Activated CD8-positive, alpha-beta T cell treated with anti-CD3 and anti-CD28 coated beads for 36 hours (primary cell): ENCODE measurements around the gene ZNF507. TPM values are rescaled to one million over a fixed set of nuclear protein-coding genes. Genes with fewer than 3 reads are reported as not detected.

Experiments
- ATAC-seq: fragments of 200-7000 bp; cut with Tn5 transposase; one replicate; pipeline ENCODE4 v1.10.0; 2021; ENCODE audit warnings: mild to moderate bottlenecking, moderate library complexity
- CTCF ChIA-PET: fragments of 350-600 bp; sonication (Branson Sonifier 250); formaldehyde crosslinking; loops from one replicate; lab custom pipeline; 2021; ENCODE audit warnings: antibody characterized with exemption; lab: Charles Lee
- POLR2A ChIA-PET: fragments of 350-600 bp; sonication (Branson Sonifier 250); formaldehyde crosslinking; loops from one replicate; lab custom pipeline; 2021; ENCODE audit warnings: antibody characterized with exemption; lab: Charles Lee
- DNase-seq: peaks from one replicate; pipeline ENCODE4 v3.0.0-alpha.2; 2020
- H3K27ac Mint-ChIP-seq: one replicate; pipeline ENCODE4 v1.8.0; 2021; ENCODE audit warnings: mild to moderate bottlenecking, mixed read lengths
- H3K27me3 Mint-ChIP-seq: one replicate; pipeline ENCODE4 v1.8.0; 2021; ENCODE audit warnings: mixed read lengths
- H3K36me3 Mint-ChIP-seq: one replicate; pipeline ENCODE4 v1.8.0; 2021; ENCODE audit warnings: low read depth, mixed read lengths
- H3K4me1 Mint-ChIP-seq: one replicate; pipeline ENCODE4 v1.8.0; 2021; ENCODE audit warnings: low read depth, mixed read lengths
- H3K4me3 Mint-ChIP-seq: one replicate; pipeline ENCODE4 v1.8.0; 2021; ENCODE audit warnings: mild to moderate bottlenecking, moderate library complexity, mixed read lengths
- H3K9me3 Mint-ChIP-seq: one replicate; pipeline ENCODE4 v1.8.0; 2021; ENCODE audit warnings: mixed read lengths
- CTCF ChIP-seq: fragments of 200-600 bp; IDR thresholded peaks from one replicate; pipeline ENCODE4 v1.8.0; 2022; ENCODE audit warnings: antibody characterized with exemption, mild to moderate bottlenecking
- intact Hi-C: fragments of 100-400 bp; cut with micrococcal nuclease; formaldehyde crosslinking; loops from one replicate; pipeline ENCODE4 v1.10.0; 2022
- total RNA-seq, 2 experiments: library from RNA; stranded (reverse); gene quantifications; one replicate each; pipeline ENCODE4 v1.2.3, GENCODE V29; 2021

ZNF507 gene
- total RNA-seq, 2 experiments from 2014 or later = 24.2 to 25.6 TPM

- Mint-ChIP-seq H3K4me1 (peaks cover 51% of the 10 kb centered on the region), H3K4me3 (peak overlapping the region; percentile 98), H3K36me3 (peaks cover 42% of the 10 kb centered on the region), H3K9me3 (peaks cover 3% of the 10 kb centered on the region), H3K27me3 (peaks cover 3% of the 10 kb centered on the region), H3K27ac (peak overlapping the region; percentile 49)
- CTCF ChIA-PET = interaction anchor here (1.0 kb wide), 1 partner anchor 31 kb away, joined by 3 read pairs; no protein-coding TSS in a partner anchor
- DNase-seq (no peak), ATAC-seq (no peak)
- intact Hi-C loops = loop anchor here (10.0 kb wide), 1 partner anchor 227 kb away; no protein-coding TSS in a partner anchor
- TF ChIP-seq CTCF = no peak
- POLR2A ChIA-PET = interaction anchor here (0.7 to 3.3 kb wide), 3 partner anchors 48 to 1108 kb away, joined by 3 to 21 read pairs (median 4); partner anchors contain the start of gene DPY19L3
Measured at GRCh38 chr19:32347573-32347972, 2.2 kb downstream of the ZNF507 start.

DNA sequence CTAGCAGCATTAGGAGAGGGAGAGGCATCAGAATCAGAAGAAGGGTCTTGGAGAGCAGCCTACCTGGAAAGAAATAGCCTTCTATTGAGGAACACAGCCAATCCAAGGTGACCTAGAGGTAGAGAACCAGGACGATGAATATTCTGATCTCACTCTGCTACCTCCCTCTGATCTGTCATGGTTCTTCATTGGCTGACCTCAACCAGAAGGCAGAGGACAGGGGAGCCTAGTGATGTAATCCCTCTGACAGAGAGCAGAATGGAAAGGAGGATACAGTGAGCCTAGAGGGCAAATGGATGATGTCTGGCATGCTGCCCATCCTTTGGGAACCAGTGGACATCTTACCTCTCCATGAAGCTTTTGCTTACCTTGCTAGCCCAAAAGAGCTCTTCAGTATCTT, 3.6 kb downstream of the ZNF507 start:
- H3K36me3 Mint-ChIP-seq = peaks cover 56% of the 10 kb centered on the region

GRCh38 chr19:32349724-32350470, 4.5 kb downstream of the ZNF507 start:
- Mint-ChIP-seq H3K4me3 (no peak overlapping the region), H3K4me1 (peaks cover 65% of the 10 kb centered on the region), H3K27me3 (no peaks in the 10 kb centered on the region), H3K9me3 (no peaks in the 10 kb centered on the region), H3K27ac (peak overlapping the region; percentile 4), H3K36me3 (peaks cover 65% of the 10 kb centered on the region)
- no peak for TF ChIP-seq CTCF
- DNase-seq (no peak), ATAC-seq (peak; percentile 38)
- CTCF ChIA-PET = interaction anchor here (0.9 to 2.5 kb wide), 3 partner anchors 10 to 126 kb away, joined by 3 to 7 read pairs (median 4); no protein-coding TSS in a partner anchor
- intact Hi-C loops = loop anchor here (10.0 kb wide), 1 partner anchor 225 kb away; no protein-coding TSS in a partner anchor
- POLR2A ChIA-PET = interaction anchor here (0.5 kb wide), 1 partner anchor 690 kb away, joined by 3 read pairs; no protein-coding TSS in a partner anchor

More for the DNA sequence above, 3.6 kb downstream of the ZNF507 start:
- no peak for DNase-seq
- CTCF ChIA-PET = no interaction called here
- POLR2A ChIA-PET = no interaction called here
- ATAC-seq = no peak
- Mint-ChIP-seq H3K27ac (peak overlapping the region; percentile 8), H3K4me3 (no peak overlapping the region), H3K9me3 (peaks cover 3% of the 10 kb centered on the region), H3K27me3 (no peaks in the 10 kb centered on the region), H3K4me1 (peaks cover 60% of the 10 kb centered on the region)
- intact Hi-C loops = loop anchor here (10.0 kb wide), 1 partner anchor 226 kb away; no protein-coding TSS in a partner anchor
- TF ChIP-seq CTCF = no peak

DNA sequence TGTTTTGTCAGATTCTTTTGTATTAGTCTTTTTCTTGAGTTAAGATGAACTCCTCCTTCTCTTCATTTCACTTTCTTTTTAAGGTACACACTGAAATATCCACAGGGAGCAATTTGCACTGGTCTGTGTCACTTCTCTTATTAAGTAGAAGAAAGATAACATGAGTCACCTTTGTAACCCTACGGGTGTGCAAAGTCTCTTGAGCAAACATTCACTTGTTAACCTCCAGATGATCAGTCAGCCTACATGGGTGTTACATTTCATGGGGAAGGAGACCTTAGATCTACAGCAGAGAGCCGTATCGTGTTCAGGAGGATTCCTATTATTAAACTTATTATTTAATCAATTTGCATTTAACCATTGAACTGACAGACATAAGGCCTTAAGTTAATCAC, 5.1 kb downstream of the ZNF507 start:
- POLR2A ChIA-PET = no interaction called here
- H3K4me3 Mint-ChIP-seq = no peak overlapping the region
- no peaks in the 10 kb centered on the region for H3K9me3 Mint-ChIP-seq
- no peak overlapping the region for H3K27ac Mint-ChIP-seq
- H3K4me1 Mint-ChIP-seq = peaks cover 71% of the 10 kb centered on the region
- no peak for TF ChIP-seq CTCF
- intact Hi-C loops = no loop called here
- H3K27me3 Mint-ChIP-seq = no peaks in the 10 kb centered on the region
- CTCF ChIA-PET = interaction anchor here (0.9 to 2.5 kb wide), 3 partner anchors 10 to 126 kb away, joined by 3 to 7 read pairs (median 4); no protein-coding TSS in a partner anchor
- ATAC-seq (no peak), DNase-seq (no peak)
- peaks cover 71% of the 10 kb centered on the region for H3K36me3 Mint-ChIP-seq

DNA sequence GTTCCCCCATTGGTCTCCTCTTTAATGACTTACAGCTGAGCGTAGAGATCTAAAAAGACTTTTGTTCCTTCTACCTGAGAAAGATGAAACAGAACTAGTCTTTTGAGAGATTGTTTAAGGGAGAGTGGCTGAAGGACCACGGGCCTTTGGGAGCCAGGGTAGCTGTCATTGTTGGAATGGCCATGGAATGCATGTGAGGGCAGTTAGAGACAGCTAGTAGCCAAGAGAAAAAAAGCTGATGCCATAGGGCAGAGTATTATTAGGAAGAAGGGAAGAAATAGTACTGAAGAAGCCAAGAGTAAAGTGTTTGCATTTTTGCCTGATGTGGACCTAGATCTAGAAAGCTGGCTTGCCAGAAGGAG, 5.6 kb downstream of the ZNF507 start:
- no peak for TF ChIP-seq CTCF
- Mint-ChIP-seq H3K27me3 (no peaks in the 10 kb centered on the region), H3K36me3 (peaks cover 75% of the 10 kb centered on the region), H3K9me3 (no peaks in the 10 kb centered on the region), H3K4me3 (no peak overlapping the region), H3K27ac (peak overlapping the region; percentile 63), H3K4me1 (peaks cover 74% of the 10 kb centered on the region)
- intact Hi-C loops = no loop called here
- no peak for ATAC-seq
- CTCF ChIA-PET = interaction anchor here (0.9 to 2.5 kb wide), 3 partner anchors 11 to 127 kb away, joined by 3 to 7 read pairs (median 4); no protein-coding TSS in a partner anchor
- DNase-seq = no peak
- POLR2A ChIA-PET = no interaction called here
